DMS114 treated with DMSO at 0.1 percent for 48 hours (cell line): ENCODE data around the gene RTL5.

Experiments
- DNase-seq: peaks from one replicate; lab custom pipeline; 2025; ENCODE audit not compliant: unreplicated experiment; lab: John Stamatoyannopoulos, UW

RTL5 gene

GRCh38 chrX:72079607-72080006 is 52.1 kb downstream of the RTL5 start:
- DNase-seq, result no peak

DNA sequence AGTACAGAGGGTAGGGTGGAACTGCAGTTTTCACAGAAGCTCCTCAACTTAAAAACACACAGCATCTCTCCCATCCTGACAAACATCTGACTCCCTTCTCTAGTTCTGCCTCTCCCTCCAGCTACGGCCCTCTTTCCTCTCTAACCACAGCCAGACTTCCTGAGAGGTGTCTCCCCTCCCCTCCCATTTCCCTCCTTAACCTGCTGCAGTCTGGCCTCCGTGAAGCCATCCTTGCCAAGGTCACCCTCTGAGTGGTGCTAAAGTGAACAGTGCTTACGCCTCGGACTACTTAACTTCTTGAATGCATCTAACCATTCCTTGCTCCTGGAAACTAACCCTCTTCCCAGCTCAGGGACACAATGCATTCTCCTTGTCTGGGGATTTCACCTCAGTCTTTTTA is 53.3 kb downstream of the RTL5 start:
- DNase-seq, result no peak
